ENCODE results near the gene GRID1.
"Not testable (repeated sequence)": the region's sequence is repeated elsewhere in the genome, so short reads cannot be mapped to it uniquely, and the experiment has no call there.

Gene GRID1

DNA sequence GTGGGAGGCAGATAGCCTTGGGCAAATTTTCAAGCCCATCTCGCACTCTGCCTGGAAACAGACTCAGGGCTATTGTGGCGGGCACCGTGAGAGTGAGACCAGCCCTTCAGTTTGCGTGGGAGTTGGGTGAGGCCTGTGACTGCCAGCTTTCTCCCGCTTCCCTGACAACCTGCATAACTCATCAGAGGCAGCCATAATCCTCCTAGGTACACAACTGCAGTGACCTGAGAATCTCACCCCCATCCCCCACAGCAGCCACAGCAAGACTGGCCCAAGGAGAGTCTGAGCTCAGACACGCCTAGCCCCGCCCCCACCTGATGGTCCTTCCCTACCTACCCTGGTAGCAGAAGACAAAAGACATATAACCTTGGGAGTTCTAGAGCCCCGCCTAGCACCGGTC lies 275.4 kb downstream of the GRID1 start:
- DNase-seq (ENCODE audit: low read depth in 2 of 3, low spot score in 2 of 3): no peak

GRCh38 chr10:86090807-86091206 lies 275.8 kb downstream of the GRID1 start:
- no peak for DNase-seq (ENCODE audit: low read depth in 2 of 3, low spot score in 2 of 3)

DNA sequence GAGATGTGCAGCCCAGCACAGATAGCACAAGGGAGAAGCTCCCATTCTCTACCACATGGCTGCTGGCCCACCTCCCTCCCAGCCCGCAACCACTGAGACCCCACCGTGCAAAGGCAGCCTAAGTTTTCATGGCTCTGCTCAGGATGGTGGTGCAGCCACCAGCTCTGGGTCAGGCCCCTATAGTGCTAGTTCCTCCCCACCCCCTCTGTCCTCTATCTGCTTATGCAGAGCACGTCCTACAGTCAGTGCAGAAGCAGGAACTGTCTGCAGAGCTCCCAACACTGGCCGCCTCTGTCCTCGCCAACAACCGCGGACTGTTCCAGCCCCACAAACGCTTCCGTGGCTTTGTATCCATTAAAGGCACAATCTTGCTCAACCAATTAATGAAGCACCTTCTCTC lies 278.9 kb downstream of the GRID1 start:
- no peak for DNase-seq (ENCODE audit: low read depth in 2 of 3, low spot score in 2 of 3)

GRCh38 chr10:86086418-86086817 lies 280.2 kb downstream of the GRID1 start:
- no peak for DNase-seq (ENCODE audit: low read depth in 2 of 3, low spot score in 2 of 3)

GRCh38 chr10:86085686-86086085 lies 280.9 kb downstream of the GRID1 start:
- no peak for DNase-seq (ENCODE audit: low read depth in 2 of 3, low spot score in 2 of 3)

DNA sequence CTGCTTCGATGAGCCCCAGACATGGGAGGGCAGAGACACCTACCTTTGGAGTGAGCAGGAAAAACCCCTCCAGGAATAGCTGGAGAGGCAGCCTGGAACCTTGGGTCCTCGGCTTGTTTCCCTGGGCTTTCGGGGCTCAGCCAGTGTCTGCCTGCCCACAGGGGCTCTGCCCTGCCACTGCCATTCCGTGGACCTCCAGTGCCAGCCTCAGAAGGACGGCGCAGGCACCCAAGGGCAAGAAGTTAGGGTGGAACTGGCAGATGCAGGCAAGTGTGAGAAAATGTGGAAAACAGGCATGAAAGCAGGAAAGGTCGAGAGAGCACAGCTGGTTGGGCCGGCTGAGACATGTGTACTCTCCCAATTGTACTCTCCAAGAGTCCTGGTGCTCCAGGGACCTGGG lies 281.5 kb downstream of the GRID1 start:
- DNase-seq (ENCODE audit: low read depth in 2 of 3, low spot score in 2 of 3): no peak

DNA sequence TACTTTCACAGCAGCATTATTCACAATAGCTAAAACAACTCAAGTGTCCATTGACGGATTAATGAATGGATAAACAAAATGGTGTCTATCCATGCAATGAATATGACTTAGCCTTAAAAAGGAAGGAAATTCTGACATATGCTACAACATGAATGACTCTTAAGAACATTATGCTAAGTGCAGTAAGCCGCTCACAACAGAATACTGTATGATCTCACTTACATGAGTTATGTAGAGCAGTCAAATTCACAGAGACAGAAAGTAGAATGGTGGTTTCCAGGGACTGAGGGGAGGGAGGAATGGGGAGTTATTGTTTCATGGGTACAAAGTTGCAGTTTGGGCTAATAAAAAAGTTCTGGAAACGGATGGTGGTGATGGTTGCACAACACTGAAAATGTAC lies 282.0 kb downstream of the GRID1 start:
- no peak for DNase-seq (ENCODE audit: low read depth in 2 of 3, low spot score in 2 of 3)

GRCh38 chr10:86083664-86084175 lies 282.9 kb downstream of the GRID1 start:
- no peak for DNase-seq (ENCODE audit: low read depth in 2 of 3, low spot score in 2 of 3)

DNA sequence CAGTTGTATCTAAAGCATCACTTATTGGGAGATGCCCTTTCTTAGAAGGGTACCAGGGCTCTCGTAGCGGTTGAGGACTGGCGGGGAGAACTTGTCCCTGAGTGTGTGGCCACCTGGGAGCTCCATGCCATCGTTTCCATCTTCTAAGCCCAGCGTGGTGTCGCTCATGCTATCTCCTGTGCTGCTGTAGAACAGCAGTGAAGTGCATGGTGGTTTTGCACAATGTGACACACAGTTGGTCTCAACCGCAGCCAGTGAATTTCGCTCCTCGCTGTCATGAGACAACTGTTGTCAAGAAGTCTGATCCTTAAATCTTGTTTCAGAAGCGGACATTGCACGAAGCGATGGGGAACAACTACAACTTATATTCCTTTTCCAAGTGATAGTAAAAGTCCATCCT lies 283.4 kb downstream of the GRID1 start:
- DNase-seq (ENCODE audit: low read depth in 2 of 3, low spot score in 2 of 3): no peak

- DNase-seq (ENCODE audit: low read depth in 2 of 3, low spot score in 2 of 3): no peak
Measured at GRCh38 chr10:86082556-86082955, 284.0 kb downstream of the GRID1 start.

GRCh38 chr10:86079088-86079487 lies 287.5 kb downstream of the GRID1 start:
- no peak for DNase-seq (ENCODE audit: low read depth in 2 of 3, low spot score in 2 of 3)

DNA sequence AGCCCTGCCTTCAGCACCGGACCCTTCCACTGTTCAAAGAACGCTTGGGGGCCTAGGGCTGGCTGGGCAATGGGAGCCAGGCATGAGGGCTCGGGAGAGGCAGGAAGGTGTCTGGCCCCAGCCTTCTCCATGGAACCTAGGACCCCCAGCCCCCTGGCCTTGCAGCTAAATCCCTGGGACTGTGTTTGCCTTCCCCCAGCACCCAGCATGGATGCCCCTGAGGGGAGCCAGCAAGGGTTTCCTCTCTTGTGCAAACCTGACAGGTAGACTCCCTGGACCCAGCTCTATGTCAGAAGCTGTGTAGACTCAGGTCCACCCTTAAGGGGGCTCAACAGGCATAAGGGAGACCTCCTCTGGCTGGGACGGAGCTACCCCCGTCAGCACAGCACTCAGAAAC lies 288.0 kb downstream of the GRID1 start:
- no peak for DNase-seq (ENCODE audit: low read depth in 2 of 3, low spot score in 2 of 3)

DNA sequence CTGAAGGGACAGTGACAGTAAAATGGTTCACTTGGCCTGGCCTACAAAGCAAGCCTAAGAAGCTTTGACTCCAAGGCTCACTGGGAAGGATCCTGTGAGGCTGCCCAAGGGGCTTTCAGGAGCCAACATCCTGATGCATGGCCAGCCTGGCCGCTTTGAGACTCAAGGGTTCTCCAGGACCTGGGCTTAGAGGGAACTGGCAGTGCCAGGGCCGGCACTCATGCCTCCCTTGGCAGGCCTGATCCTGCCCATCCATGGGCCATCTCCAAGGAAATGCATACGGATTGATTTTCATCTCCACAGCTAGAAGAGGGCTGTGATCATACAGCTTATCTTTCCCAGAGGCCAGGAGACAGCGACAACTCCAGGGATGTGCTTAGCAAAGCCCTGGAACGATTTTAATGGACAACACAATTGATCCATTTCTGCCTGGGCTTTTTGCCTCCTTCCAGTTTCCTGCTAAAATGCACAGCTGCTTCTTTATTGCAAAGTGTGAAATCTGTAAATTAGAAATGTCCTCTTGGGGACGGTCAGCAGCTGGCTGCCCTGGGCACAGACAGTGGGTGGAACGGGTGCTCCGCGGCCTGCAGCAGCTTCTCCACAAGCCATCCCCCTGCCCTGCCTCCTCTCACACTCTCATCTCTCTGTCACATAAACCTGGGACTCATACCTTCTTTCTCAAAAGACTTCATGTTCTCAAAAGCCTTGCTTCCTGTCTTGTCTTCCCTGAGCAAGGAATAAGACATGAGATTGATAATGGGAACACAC lies 288.5 kb downstream of the GRID1 start:
- DNase-seq (ENCODE audit: low read depth in 2 of 3, low spot score in 2 of 3): no peak

DNA sequence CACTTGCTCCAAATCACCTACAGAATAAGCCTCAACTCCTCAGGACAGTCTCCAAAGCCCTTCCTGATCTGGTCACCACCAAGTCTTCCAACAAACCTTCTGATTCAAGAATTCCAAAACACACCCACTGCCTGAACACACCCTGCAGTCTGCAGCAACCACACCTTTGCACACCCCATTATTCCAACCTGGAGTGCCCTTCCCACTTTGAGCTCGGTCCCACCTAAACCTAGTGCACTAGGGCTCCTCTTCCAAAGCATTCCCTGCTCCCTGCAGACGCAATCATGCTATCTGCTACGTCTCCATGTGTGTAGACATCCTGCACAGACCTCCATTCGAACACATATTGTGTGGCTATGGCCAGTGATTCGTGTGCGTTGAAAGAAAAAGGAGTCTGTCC lies 289.3 kb downstream of the GRID1 start:
- DNase-seq (ENCODE audit: low read depth in 2 of 3, low spot score in 2 of 3): no peak

GRCh38 chr10:86076497-86076896 lies 290.1 kb downstream of the GRID1 start:
- DNase-seq (ENCODE audit: low read depth in 2 of 3, low spot score in 2 of 3): not testable (repeated sequence)

- no peak for DNase-seq (ENCODE audit: low read depth in 2 of 3, low spot score in 2 of 3)
Measured at GRCh38 chr10:86075512-86075911, 291.1 kb downstream of the GRID1 start.

DNA sequence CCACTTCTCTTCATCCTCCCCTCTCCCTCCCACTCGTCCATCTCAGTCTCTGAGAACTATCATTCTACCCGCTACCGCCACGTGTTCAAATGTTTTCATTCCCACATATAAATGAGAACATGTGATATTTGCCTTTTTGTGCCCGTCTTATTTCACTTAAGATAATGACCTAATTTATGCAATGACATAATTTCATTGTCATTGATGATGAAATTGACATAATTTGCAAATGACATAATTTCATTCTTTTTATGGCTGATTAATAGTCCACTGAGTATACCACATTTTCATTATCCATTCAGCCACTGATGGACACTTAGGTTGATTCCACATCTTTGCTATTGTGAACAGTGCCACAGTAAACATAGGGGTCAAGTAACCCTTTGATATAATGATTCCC lies 292.3 kb downstream of the GRID1 start:
- no peak for DNase-seq (ENCODE audit: low read depth in 2 of 3, low spot score in 2 of 3)

DNA sequence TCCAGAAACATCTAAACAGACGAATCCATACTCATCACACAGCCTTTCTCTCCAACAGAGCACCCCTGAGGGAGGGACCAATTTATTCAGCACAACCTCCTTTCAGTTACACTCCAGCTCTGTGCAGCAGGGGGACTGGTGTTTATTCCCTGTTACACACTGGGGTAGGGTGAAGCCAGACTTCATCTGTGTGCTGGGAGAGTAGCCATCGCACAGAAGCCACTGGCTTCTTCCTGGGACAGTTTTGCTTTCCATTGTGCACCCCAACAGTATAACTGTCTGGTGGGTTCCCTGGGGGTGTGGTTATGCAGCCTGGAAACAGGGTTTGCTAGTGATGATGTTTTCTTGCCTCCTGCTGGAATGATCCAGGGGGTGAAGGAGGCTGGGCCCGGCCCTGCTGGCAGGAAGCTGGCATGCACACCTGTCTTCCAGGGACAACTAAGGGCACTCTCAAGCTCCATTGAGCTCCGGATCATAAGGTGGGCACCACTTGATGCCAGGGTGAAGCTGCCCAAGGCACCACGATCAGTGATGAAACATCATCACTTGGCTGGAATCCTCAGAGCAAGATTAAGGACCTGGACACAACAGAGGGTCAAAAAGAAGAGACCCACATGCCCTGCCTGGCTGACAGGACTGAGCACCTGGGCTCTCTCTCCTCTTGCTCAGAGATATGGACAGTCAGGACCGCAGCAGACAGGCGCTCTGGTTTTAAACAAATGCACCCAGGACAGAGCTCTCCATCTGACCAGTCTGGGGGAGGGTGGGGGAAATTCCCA lies 293.2 kb downstream of the GRID1 start:
- DNase-seq (ENCODE audit: low read depth in 2 of 3, low spot score in 2 of 3): no peak

- DNase-seq (ENCODE audit: low read depth in 2 of 3, low spot score in 2 of 3): no peak
Measured at GRCh38 chr10:86072413-86072812, 294.2 kb downstream of the GRID1 start.

GRCh38 chr10:86071758-86072157 lies 294.8 kb downstream of the GRID1 start:
- no peak for DNase-seq (ENCODE audit: low read depth in 2 of 3, low spot score in 2 of 3)

DNA sequence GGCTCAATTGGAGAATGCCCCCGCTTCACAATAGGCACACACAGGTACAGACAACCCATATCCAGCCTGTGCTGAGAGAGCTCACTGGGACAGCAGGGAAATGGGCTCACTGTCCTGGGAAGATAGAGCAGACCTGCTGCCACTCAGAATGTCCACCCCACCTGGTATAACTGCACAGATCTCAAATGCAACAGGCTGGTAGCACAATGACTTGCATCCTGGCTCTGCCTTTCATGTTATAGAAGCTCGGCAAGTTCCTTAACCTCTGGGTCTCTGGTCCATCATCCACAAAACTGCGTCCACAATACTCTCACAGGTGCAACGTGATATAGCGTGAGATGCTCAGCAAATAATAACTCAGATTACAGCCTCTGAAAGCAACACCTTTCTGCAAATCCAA lies 295.4 kb downstream of the GRID1 start:
- DNase-seq (ENCODE audit: low read depth in 2 of 3, low spot score in 2 of 3): no peak

- no peak for DNase-seq (ENCODE audit: low read depth in 2 of 3, low spot score in 2 of 3)
Measured at GRCh38 chr10:86070278-86070677, 296.3 kb downstream of the GRID1 start.
